Fibroblast of skin of left quadriceps (primary cell): Measurements from ENCODE around the gene SGO1.
"Not testable (repeated sequence)": the region's sequence is repeated elsewhere in the genome, so short reads cannot be mapped to it uniquely, and the experiment has no call there.

ENCODE experiments used
- DNase-seq, 2 experiments: peaks; one replicate each; pipeline ENCODE4 v3.0.0-alpha.2; 2013; ENCODE audit warnings: low read depth in 2 of 2

SGO1 gene

GRCh38 chr3:20185679-20186599 is at the start of gene SGO1:
SGO1 (minus strand) TSS chr3:20186206; CDS start chr3:20184027, 2,179 bp downstream.
- DNase-seq, result peak; percentile 94

- DNase-seq, result no peak
These were observed 49.8 kb upstream of the SGO1 start for GRCh38 chr3:20235796-20236195.

DNA sequence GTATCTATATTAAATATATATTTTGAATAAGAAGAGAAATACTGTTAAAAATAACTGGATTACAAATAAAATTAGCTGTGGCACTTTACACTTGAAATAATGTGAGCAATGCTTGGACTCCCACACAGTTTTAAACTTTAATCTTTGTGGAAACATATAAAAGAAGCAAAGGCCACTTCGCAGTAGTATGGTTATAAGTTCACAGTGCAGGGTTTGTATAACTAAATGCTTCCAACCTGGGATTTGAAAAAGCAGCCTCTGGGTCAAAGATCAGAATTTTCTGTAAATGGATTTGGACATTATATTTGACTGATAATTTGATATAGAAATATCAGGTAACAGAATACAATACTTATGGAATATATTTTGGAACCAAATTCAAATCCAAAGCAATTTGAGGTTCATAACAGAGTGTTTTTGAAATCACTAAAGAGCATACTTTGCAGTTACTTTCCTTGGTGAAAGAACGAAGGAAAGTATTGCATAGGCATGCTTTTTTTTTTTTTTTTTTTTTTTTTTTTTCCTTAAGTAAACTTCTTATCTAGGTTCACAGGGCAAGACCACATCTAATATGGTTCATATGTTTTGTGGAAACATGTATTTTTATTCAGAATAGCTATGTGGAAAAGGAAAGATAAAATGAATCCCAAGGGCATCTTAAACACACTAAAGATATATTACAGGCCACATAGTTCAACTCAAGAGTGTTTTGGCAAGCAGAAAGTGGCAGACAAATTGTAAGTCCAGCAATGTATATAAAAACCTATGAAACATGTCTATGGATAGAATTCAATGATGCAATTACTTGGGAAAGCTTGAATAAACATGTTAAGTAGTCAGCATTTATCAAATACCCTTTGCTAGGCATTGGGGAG is 47.1 kb upstream of the SGO1 start:
- DNase-seq, result peak; percentile 18 to 20

- DNase-seq, result no peak
These were observed 44.9 kb upstream of the SGO1 start for GRCh38 chr3:20230954-20231353.

GRCh38 chr3:20225769-20226168 is 39.8 kb upstream of the SGO1 start:
- DNase-seq, result peak; percentile 26 to 33

DNA sequence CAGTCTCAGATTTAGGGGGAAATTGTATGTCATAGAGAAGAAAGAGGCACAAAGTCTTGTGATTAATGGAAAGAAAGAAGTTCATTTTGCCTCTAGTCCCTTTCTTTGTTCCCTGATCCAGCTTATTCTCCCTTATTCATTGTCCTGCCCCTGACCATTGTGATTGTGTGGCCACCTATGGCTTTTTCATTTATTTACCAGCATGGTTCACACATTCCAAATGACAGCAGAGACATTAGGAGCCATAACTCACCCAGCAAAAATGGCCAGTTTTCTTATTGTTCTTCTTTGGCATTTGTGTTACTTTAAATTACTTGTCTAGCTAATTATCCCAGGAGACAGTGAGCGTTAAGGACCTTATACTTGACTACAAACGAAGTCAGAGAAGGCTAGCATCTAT is 36.3 kb upstream of the SGO1 start:
- DNase-seq, result no peak

GRCh38 chr3:20218215-20218614 is 32.2 kb upstream of the SGO1 start:
- no peak for DNase-seq

- no peak for DNase-seq
These were observed 29.6 kb upstream of the SGO1 start for GRCh38 chr3:20215636-20216035.

DNA sequence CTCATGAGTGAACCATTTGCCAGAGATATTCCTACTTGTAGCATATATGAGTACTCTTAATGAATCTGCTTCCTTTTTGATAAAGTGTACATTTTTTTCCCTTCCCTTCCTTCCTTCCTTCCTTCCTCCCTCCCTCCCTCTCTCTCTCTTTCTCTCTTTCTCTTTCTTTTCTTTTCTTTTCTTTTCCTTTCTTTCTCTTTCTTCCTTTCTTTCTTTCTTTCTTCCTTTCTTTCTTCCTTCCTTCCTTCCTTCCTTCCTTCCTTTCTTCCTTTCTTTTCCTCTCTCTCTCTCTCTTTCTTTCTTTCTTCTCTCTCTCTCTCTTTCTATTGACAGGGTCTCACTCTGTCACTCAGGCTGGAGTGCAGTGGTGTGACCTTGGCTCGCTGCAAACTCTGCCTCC is 27.5 kb upstream of the SGO1 start:
- not testable (repeated sequence) for DNase-seq

DNA sequence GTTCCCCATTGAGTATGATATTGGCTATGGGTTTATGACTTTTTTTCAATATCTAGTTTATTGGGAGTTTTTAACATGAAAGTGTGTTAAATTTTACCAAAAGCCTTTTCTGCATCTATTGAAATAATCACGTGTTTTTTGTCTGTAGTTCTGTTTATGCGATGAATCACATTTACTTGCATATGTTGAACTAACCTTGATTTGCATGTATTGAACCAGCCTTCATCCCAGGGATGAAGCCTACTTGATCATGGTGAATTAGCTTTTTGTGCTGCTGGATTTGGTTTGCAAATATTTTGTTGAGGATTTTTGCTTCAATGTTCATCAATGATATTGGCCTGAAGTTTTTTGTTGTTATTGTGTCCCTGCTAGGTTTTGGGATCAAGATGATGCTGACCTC is 21.9 kb upstream of the SGO1 start:
- not testable (repeated sequence) for DNase-seq

DNA sequence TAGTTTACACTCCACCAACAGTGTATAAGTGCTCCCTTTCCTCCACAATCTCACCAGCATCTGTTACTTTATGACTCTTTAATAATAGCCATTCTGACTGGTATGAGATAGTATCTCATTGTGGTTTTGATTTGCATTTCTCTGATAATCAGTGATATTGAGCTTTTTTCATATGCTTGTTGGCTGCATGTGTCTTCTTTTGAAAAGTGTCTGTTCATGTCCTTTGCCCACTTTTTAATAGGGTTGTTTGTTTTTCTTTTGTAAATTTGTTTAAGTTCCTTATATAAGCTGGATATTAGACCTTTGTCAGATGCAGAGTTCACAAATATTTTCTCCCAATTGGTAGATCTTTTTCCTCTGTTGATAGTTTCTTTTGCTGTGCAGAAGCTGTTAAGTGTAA is 19.9 kb upstream of the SGO1 start:
- not testable (repeated sequence) for DNase-seq

GRCh38 chr3:20201143-20201542 is 15.1 kb upstream of the SGO1 start:
- no peak for DNase-seq

- DNase-seq, result no peak
These were observed 11.8 kb upstream of the SGO1 start for GRCh38 chr3:20197775-20198174.

DNA sequence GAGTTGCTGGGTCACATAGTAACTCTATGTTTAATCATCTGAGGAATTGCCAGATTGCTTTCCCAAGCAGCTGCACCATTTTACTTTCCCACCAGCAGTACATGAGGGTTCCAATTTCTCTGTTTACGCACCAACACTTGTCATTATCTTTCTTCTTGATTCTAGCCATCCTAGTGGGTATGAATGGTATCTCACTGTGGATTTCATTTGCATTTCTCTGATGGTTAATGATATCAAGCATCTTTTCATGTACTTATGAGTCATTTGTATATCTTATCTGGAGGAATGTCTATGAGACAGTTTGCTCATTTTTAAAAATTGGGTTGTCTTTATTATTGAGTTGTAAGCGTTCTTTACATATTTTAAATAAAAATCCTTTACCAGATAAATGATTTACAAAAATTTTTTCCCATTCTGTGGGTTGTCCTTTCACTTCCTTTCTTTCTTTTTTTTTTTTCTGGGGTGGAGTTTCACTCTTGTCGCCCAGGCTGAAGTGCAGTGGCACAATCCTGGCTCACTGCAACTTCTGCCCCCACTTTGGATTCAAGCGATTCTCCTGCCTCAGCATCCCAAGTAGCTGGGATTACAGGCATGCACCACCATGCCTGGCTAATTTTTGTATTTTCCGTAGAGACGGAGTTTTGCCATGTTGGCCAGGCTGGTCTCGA is 8.9 kb upstream of the SGO1 start:
- no peak for DNase-seq

- no peak for DNase-seq
These were observed 5.0 kb upstream of the SGO1 start for GRCh38 chr3:20190991-20191390.

DNA sequence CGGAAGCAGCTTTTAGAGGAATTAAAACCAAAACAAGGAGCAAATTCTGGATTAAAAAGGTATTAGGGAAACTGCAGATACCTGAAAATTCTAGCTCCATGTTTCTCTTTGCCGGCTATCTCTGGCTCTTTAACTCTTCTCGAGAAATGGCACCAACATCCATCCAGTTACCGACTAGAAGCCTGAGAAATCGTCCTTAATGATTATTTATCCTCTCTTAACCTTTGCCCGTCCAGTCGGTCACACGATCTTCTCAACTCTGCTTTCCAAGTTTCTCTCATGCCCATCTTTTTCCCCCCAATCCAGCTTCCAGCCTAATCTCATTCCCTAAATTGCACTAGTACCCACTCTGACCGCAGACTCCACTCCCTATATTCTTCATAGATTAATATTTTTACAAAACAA is 596 bp upstream of the SGO1 start:
- no peak for DNase-seq

DNA sequence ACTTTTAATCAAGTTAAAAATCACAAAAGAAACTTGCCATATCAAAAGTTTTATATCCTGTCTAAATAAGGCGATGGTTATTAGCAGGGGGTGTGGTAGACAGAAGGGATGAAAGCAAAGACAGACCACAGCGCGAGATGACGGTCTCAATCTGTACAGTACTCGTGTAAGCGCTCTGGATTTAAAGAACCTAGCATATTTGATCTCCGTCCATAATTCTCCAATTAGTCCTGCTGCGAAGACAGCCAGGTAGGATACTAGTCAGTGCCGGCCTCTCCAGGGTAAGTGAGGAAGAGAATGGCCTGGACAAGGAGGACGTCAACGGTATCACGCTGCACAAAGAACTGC is 701 bp downstream of the SGO1 start:
- DNase-seq, result no peak

GRCh38 chr3:20182206-20182605 is 3.8 kb downstream of the SGO1 start:
- DNase-seq, result no peak

GRCh38 chr3:20181276-20181675 is 4.7 kb downstream of the SGO1 start:
- no peak for DNase-seq

DNA sequence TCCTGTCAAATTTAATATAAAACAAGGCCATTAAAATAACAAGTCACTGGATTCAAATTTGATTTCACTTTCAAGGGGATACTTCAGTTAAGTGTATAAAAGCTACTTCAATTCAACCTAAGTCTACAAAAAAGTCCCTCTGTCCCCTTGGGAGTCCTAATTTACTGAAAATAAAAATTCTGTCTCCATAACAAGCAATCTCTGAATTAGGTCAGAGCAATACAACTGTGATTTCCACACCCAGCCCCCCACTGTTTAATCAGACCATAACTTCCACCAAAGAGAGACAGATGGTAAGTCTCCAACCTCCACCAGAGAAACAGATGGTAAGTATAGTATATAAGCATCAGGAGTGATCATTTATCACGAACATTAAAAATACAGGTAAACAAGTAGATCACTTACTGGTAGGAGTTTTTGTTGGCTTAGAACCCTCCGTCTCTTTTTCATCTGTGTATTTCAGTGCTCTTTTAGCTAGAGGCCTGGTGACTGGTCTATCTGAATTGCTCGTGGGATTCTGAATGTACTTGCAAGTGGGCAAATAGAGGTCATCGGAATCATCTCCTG is 12.1 kb downstream of the SGO1 start:
- DNase-seq, result no peak

- DNase-seq, result no peak
These were observed 24.3 kb downstream of the SGO1 start for GRCh38 chr3:20161714-20162113.

DNA sequence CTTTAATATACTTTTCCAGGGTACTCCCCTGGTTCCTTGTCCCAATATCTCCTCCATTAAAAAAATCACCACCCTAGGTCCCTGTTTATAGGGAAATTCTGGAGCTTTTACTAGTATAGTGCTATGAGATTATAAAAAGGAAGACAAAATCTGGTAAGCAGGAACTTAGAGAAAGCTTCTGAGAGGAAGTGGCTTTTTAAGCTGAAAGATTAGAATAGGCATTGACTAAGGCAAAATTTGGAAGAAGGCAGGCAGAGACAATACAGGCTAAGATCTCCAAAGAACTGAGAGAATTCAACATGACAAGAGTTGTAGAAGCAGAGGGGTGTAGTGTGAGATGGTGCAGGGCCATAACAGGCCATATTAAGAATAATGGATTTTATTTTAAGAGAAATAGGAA is 25.8 kb downstream of the SGO1 start:
- DNase-seq, result no peak
